Lung (tissue), 16 donors: ENCODE results near the gene POU2F2. TPM values are rescaled to one million over a fixed set of nuclear protein-coding genes. Genes with fewer than 3 reads are reported as not detected.

Experiments
- ATAC-seq: fragments of 200-7000 bp; cut with Tn5 transposase; one replicate; pipeline ENCODE4 v1.9.1; 2020; ENCODE audit warnings: moderate number of reproducible peaks; ENCODE audit not compliant: insufficient read depth, low FRiP score
- DNase-seq, 3 donors: peaks; one replicate each; pipeline ENCODE4 v3.0.0-alpha.2; 2013 to 2017
- H3K27ac ChIP-seq, 2 donors: one replicate each; pipeline ENCODE4 v1.5.1; 2013; ENCODE audit warnings: mild to moderate bottlenecking in 2 of 2, moderate library complexity in 2 of 2, control low read depth in 1 of 2, inconsistent platforms in 1 of 2, low read depth in 1 of 2, low read length in 1 of 2
- H3K27me3 ChIP-seq, 3 donors: one replicate each; pipeline ENCODE4 v1.5.1; 2013; ENCODE audit warnings: low read length in 2 of 3; ENCODE audit not compliant: control insufficient read depth in 3 of 3, insufficient read depth in 3 of 3
- H3K36me3 ChIP-seq, 4 donors: one replicate each; pipeline ENCODE4 v1.5.1; 2013; ENCODE audit warnings: low read length in 4 of 4, mild to moderate bottlenecking in 1 of 4, moderate library complexity in 1 of 4; ENCODE audit not compliant: control insufficient read depth in 4 of 4, insufficient read depth in 4 of 4
- H3K4me1 ChIP-seq, 5 donors: one replicate each; pipeline ENCODE4 v1.5.1; 2013; ENCODE audit warnings: low read length in 5 of 5, mild to moderate bottlenecking in 2 of 5, moderate library complexity in 1 of 5; ENCODE audit not compliant: control insufficient read depth in 5 of 5, insufficient read depth in 5 of 5
- H3K4me3 ChIP-seq: one replicate; pipeline ENCODE4 v1.5.1; 2013; ENCODE audit warnings: mild to moderate bottlenecking, control low read depth, moderate library complexity
- H3K9ac ChIP-seq, 2 donors: one replicate each; pipeline ENCODE4 v1.5.1; 2013; ENCODE audit warnings: low read length in 2 of 2, control low read depth in 1 of 2; ENCODE audit not compliant: insufficient read depth in 1 of 2
- H3K9me3 ChIP-seq, 4 donors: one replicate each; pipeline ENCODE4 v1.5.1; 2013; ENCODE audit warnings: low read length in 3 of 4, mild to moderate bottlenecking in 1 of 4, moderate library complexity in 1 of 4; ENCODE audit not compliant: control insufficient read depth in 4 of 4, insufficient read depth in 3 of 4
- WGBS, 2 donors: extraction: QIAGEN DNeasy Blood & Tissue Kit; methylation state at CpG; one replicate each; pipeline ENCODE4 v1.1.7; 2013; 5-methylcytosine and 5-hydroxymethylcytosine counted together
- long read RNA-seq, 5 donors: transcript quantifications; one replicate each; lab custom pipeline, GENCODE V29; 2026
- polyA plus RNA-seq, 2 donors: library from polyadenylated mRNA; stranded (reverse); fragments of 200-250 nt; gene quantifications; one replicate each; pipeline ENCODE4 v1.2.1, GENCODE V29; 2013
- total RNA-seq, 2 donors: library from RNA; depleted of rRNA in 1 of 2; stranded (reverse); fragments of >200 nt in 1 of 2; gene quantifications; one replicate each; pipeline ENCODE4 v1.2.1, GENCODE V29; 2014 to 2021
- TF ChIP-seq, protein P1 (sequence below): IDR thresholded peaks from 2 replicates; pipeline ENCODE4 v1.5.1; 2012; ENCODE audit warnings: mild to moderate bottlenecking; ENCODE audit errors: control extremely low read depth, extremely low read depth
- donor health status: control.
- donor health status: control.
- donor health status: Bipolar disorder and iron deficiency.
- donor health status: healthy.
- donor health status: DM: yes; HTN: yes; CAD: no.

Gene POU2F2
- total RNA-seq (1 to 10 TPM; 3.2 to 7.6 TPM), polyA plus RNA-seq (10 to 100 TPM in 1 of 2 donors, 1 to 10 TPM in 1; 1.9 to 11.9 TPM)
- long read RNA-seq, donor 1: 0 reads
- long read RNA-seq, donor 2: 0 reads
- long read RNA-seq, donor 3, partial matches to known transcripts: 0 of 1 reads
- long read RNA-seq, donor 3, other reads (novel, unspliced or antisense): 0 of 1 reads
- long read RNA-seq, donor 4: 0 reads
- long read RNA-seq, donor 5: 0 reads

DNA sequence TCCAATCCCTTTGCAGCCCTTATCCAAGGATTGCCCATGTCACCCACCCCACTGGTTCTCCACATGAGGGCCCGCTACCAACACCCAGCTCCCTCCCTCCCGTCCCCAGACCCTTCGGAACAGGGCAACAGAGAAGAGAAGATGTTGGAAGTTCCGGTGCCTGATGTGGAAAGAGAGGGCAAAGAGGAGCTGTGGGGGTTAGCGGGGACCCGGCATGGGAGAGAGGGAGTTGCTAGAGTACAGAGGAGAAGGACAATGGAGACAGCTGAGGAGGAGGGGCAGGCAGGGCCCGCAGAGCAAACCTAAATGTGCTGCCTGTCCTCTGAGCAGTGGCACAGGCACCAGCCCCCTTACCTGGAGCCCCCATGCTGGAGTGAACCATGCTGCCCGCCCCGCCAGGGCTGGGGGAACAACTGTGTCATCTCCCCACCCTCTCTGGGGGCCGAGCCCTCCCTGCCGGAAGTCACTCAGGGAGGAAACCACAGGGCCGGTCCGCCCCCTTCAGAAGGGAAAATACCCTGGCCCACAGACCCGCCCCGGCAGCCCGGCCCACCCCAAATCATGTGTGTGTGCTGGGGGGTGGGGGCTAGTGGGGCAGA, at the start of gene POU2F2:
TSS of gene POU2F2 (minus strand) at position 417 of the 599 bp plus-strand sequence. CDS start at position 382, 35 bp downstream.
- ATAC-seq (no peak), DNase-seq (no peak)
- 4 to 5% methylated on average over 14 to 16 of the region's 16 CpGs for WGBS, 2 donors
- H3K4me3 ChIP-seq: no peak within 1 kb of the TSS
- H3K9me3 ChIP-seq: peaks cover 0 to 3% (median 0%) of the 10 kb centered on the region in 4 donors
- H3K27me3 ChIP-seq: peaks cover 5 to 45% (median 33%) of the 10 kb centered on the region in 3 donors
- peaks cover 0 to 6% (median 0%) of the 10 kb centered on the region in 5 donors for H3K4me1 ChIP-seq
- H3K36me3 ChIP-seq: no peaks in the 10 kb centered on the region
- no peak within 1 kb of the TSS for H3K9ac ChIP-seq
- H3K27ac ChIP-seq: no peak within 1 kb of the TSS
- TF ChIP-seq, protein P1, sequence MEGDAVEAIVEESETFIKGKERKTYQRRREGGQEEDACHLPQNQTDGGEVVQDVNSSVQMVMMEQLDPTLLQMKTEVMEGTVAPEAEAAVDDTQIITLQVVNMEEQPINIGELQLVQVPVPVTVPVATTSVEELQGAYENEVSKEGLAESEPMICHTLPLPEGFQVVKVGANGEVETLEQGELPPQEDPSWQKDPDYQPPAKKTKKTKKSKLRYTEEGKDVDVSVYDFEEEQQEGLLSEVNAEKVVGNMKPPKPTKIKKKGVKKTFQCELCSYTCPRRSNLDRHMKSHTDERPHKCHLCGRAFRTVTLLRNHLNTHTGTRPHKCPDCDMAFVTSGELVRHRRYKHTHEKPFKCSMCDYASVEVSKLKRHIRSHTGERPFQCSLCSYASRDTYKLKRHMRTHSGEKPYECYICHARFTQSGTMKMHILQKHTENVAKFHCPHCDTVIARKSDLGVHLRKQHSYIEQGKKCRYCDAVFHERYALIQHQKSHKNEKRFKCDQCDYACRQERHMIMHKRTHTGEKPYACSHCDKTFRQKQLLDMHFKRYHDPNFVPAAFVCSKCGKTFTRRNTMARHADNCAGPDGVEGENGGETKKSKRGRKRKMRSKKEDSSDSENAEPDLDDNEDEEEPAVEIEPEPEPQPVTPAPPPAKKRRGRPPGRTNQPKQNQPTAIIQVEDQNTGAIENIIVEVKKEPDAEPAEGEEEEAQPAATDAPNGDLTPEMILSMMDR: no peak

DNA sequence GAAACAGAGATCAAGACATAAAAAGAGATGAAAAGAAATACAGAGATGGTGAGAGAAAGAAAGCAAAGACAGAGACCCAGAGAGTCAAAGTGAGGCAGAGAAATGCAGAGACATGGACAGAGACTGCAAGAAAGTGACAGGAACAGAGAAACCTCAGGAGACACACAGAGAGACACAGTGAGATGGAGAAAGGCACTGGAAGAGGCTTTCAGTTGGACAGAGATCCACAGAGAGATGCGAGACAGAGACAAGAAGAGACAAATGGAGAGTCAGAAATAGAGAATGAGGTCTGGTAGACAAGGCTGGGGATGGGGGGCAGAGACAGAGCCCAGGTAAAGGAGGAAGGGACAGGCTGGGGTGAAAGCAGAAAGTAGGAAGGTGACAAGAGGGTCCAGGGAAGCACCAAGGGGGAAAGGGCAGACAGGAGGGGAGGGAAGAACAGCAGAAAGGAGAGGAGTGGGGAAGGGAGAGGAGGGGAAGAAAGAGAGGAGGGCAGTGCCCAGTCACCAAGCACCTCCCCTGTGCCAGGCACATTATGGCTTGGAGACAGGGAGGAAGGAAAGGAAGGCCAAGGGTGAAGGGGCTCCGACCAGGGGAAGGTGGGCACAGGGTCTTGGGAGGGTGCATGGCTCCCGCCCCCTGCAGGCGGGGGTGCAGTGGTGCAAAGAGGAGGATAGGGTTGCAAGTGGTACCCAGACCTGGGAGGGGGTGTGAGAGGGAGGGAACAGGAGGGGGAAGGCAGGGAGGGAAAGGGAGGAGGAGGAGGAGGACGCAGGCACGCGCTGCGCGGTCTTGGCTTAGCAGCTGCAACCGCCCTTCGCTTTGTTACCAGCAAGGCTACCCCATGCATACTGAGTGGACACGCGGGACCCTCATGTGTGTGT, 46.8 kb upstream of the POU2F2 start:
- H3K9me3 ChIP-seq: no peaks in the 10 kb centered on the region
- 9 to 14% methylated on average over 13 of the region's 13 CpGs for WGBS, 2 donors
- no peak overlapping the region for H3K27ac ChIP-seq
- H3K9ac ChIP-seq: no peak overlapping the region
- no peaks in the 10 kb centered on the region for H3K36me3 ChIP-seq
- no peak for ATAC-seq
- H3K4me3 ChIP-seq: no peak overlapping the region
- DNase-seq: no peak
- peaks cover 0 to 9% (median 2%) of the 10 kb centered on the region in 5 donors for H3K4me1 ChIP-seq
- peaks cover 0 to 68% (median 57%) of the 10 kb centered on the region in 3 donors for H3K27me3 ChIP-seq
- TF ChIP-seq, protein P1: no peak

DNA sequence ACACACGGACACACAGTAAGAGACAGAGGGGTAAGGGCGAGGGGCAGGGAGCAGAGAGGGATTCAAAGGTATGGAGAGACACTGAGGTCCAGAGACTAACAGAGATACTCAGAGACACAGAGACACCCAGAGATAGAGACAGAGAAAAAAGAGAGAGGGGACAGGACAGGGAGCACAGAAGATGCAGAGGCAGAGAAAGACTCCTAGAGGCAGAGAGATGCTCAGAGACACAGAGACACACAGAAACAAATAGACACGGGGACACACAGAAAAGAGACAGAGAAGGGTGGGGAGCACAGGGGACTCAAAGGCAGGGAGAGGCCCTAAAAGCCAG, 45.4 kb upstream of the POU2F2 start:
- Histone ChIP-seq H3K27ac (no peak overlapping the region), H3K9me3 (no peaks in the 10 kb centered on the region), H3K4me3 (no peak overlapping the region), H3K27me3 (peaks cover 0 to 76% (median 63%) of the 10 kb centered on the region in 3 donors), H3K36me3 (no peaks in the 10 kb centered on the region), H3K9ac (no peak overlapping the region), H3K4me1 (peaks cover 0 to 9% (median 2%) of the 10 kb centered on the region in 5 donors)
- TF ChIP-seq, protein P1: no peak
- DNase-seq (no peak), ATAC-seq (no peak)
- WGBS, 2 donors: 23 to 29% methylated on average over 3 of the region's 3 CpGs
